Mammary epithelial cell (primary cell): ENCODE results near the gene MBNL2.
A peak's percentile ranks its signal among the peaks of the same experiment; 100 is the strongest.

Source experiments
- EZH2 ChIP-seq: IDR thresholded peaks from 2 replicates; pipeline ENCODE4 v1.6.1; 2012; ENCODE audit warnings: low read length, inconsistent platforms, borderline replicate concordance
- TF ChIP-seq, protein P1 (sequence below), 2 donors: IDR thresholded peaks in 1 of 2; conservative IDR thresholded peaks in 1 of 2; 2 replicates each; pipeline ENCODE4 v1.5.1; 2011 to 2012; ENCODE audit warnings: inconsistent platforms in 2 of 2, low read length in 2 of 2, mild to moderate bottlenecking in 2 of 2, control low read depth in 1 of 2, low read depth in 1 of 2; ENCODE audit not compliant: insufficient read depth in 1 of 2; ENCODE audit errors: extremely low read depth in 1 of 2

DNA sequence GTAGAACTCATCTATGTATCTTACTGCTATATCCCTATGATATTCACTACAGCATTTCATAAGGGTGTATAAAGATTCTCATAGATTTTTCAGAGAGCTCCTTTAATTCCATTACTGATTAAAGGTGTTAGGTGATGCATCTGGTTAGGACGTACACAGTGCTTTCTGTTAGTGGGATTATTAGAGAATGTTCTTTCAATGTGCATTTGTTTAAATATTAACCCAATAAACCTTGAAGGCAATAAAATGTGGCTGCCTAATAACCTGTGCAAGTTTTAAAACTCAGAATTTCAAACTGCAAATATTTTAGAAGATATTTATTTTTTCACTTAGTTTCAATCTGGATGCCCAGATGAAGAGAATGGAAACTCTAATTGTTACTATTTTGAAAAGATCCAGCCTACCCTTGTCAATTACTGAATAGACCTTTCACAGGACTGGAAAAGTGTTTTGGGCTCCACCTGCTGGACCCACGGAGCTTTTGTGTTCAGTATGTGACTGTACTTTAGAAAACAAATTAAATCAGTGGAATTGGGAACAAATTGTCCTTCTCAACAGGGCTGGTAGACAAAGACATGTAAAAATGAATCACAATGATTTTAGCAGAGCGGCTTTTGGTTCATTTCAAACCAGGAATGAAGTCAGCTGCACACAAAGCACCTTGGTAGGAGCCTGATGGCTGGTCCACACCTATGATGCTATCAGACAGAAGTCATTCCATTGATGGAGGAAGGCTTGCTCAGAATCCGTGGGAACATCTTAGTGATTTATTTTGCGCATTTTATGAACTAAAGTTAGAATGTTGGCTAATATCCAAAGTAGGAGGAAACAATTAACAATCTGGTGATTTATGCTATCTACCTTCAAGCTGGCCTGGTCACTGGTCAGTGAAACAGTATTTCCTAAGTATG, 122.4 kb downstream of the MBNL2 start:
- TF ChIP-seq, protein P1, sequence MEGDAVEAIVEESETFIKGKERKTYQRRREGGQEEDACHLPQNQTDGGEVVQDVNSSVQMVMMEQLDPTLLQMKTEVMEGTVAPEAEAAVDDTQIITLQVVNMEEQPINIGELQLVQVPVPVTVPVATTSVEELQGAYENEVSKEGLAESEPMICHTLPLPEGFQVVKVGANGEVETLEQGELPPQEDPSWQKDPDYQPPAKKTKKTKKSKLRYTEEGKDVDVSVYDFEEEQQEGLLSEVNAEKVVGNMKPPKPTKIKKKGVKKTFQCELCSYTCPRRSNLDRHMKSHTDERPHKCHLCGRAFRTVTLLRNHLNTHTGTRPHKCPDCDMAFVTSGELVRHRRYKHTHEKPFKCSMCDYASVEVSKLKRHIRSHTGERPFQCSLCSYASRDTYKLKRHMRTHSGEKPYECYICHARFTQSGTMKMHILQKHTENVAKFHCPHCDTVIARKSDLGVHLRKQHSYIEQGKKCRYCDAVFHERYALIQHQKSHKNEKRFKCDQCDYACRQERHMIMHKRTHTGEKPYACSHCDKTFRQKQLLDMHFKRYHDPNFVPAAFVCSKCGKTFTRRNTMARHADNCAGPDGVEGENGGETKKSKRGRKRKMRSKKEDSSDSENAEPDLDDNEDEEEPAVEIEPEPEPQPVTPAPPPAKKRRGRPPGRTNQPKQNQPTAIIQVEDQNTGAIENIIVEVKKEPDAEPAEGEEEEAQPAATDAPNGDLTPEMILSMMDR (conservative IDR thresholded peaks at IDR 0.05 in 1 of 2, IDR thresholded peaks at IDR 0.05 in 1 of 2; ENCODE audit: extremely low read depth in 1 of 2, insufficient read depth in 1 of 2, low read depth in 1 of 2, low read length in 2 of 2) = peak; percentile 74 to 76
- TF ChIP-seq EZH2 = no peak
